BJ (cell line): ENCODE results near the gene HNRNPD. TPM values are rescaled to one million over a fixed set of nuclear protein-coding genes. Genes with fewer than 3 reads are reported as not detected.

Experiments used
- CTCF ChIA-PET: fragments of 350-600 bp; formaldehyde crosslinking; extraction: SDS; loops from one replicate; lab custom pipeline; 2021; ENCODE audit warnings: antibody characterized with exemption, inconsistent platforms; lab: Yijun Ruan, JAX
- POLR2A ChIA-PET: fragments of 300-600 bp; sonication (Branson Sonifier 250); formaldehyde crosslinking; extraction: SDS; loops from one replicate; lab custom pipeline; 2021; ENCODE audit warnings: antibody characterized with exemption; lab: Charles Lee
- DNase-seq: peaks from one replicate; pipeline ENCODE4 v3.0.0-alpha.2; 2011; ENCODE audit warnings: low read depth
- H3K27me3 ChIP-seq: 2 replicates; pipeline ENCODE4 v1.6.0; 2011; ENCODE audit warnings: low read length; ENCODE audit not compliant: control insufficient read depth, insufficient read depth
- H3K36me3 ChIP-seq: 2 replicates; pipeline ENCODE4 v1.5.1; 2011; ENCODE audit warnings: low read length; ENCODE audit not compliant: control insufficient read depth, insufficient read depth
- H3K4me3 ChIP-seq: 2 replicates; pipeline ENCODE4 v1.5.1; 2011; ENCODE audit warnings: low read depth, mild to moderate bottlenecking, control low read depth, low read length
- CTCF ChIP-seq: IDR thresholded peaks from 2 replicates; pipeline ENCODE4 v1.5.1; 2011; ENCODE audit warnings: low read depth, mild to moderate bottlenecking, control low read depth, inconsistent platforms, low read length, moderate library complexity; ENCODE audit not compliant: insufficient read depth
- polyA plus RNA-seq: library from polyadenylated mRNA; depleted of rRNA; stranded (reverse); fragments of >200 nt; gene quantifications from 2 replicates; pipeline ENCODE4 v1.2.3, GENCODE V29; 2011

The HNRNPD gene
- polyA plus RNA-seq, 1 experiment: 40.5 TPM

- H3K36me3 ChIP-seq: peaks cover 2% of the 10 kb centered on the region
- POLR2A ChIA-PET: interaction anchor here (0.6 kb wide), 1 partner anchor 9 kb away, joined by 4 read pairs; no protein-coding TSS in a partner anchor
- CTCF ChIA-PET: interaction anchor here (1.4 kb wide), 1 partner anchor 65 kb away, joined by 3 read pairs; no protein-coding TSS in a partner anchor
- TF ChIP-seq CTCF: no peak
- H3K27me3 ChIP-seq: no peaks in the 10 kb centered on the region
- H3K4me3 ChIP-seq: no peak overlapping the region
- no peak for DNase-seq
Measured at GRCh38 chr4:82363896-82364487, 9.8 kb downstream of the HNRNPD start.

DNA sequence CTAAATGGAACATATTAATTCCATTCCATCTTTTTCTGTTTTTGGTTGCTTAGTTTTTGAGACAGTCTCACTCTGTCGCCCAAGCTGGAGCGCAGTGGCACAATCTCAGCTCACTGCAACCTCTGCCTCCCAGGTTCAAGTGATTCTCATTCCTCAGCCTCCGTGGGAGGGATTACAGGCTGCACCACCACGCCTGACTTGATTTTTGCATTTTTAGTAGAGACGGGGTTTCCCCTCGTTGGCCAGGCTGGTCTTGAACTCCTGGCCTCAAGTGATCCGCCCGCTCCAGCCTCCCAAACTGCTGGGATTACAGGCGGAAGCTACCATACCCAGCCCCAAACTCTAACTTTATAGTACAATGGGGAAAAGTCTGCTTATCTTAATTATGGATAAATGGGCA, 11.2 kb downstream of the HNRNPD start:
- DNase-seq: no peak
- Histone ChIP-seq H3K4me3 (no peak overlapping the region), H3K27me3 (no peaks in the 10 kb centered on the region), H3K36me3 (peaks cover 2% of the 10 kb centered on the region)
- ChIA-PET CTCF (interaction anchor here (0.7 to 1.8 kb wide), 2 partner anchors 11 to 18 kb away, joined by 3 to 5 read pairs; no protein-coding TSS in a partner anchor), POLR2A (no interaction called here)
- no peak for TF ChIP-seq CTCF

DNA sequence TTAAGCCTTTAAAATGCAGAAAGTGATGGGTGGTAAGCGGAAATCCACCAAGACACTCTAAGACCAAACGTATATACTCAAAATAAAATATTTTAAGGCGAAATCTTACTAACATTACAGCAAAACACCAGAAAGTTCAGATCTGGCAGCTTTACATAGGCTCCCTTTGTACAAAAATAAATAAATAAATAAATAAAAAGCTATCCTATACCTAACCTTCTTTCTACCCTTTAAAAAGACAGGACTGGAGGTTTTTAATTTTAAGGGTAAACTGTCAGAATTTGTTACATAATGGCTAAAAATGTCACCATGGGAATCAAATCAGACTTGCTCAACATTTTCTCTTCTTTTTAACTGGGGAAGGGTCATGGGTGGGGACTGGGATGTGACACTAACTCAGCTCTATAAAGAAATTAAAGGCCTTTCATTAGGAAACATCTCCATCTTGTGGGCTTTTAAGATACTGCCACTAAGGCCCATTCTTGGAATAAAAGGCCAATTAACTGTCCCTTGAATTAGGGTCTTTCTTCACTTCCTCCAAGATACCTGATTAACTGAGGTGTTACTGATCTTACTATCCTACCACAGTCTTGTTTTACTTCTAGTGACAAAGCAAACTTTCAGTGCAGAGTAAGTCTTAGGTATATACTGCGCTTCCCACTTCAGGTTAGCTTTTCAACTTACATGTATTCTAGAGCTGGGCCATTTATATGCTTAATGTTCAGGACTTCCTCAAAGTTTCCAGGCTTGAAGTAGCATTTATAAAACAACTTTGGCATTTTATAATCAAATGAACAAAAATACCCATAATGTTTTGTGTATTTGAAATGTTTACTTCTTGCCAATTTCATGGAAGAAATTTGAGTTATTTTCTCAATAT, 13.3 kb downstream of the HNRNPD start:
- ChIA-PET POLR2A (interaction anchor here (0.5 to 0.6 kb wide), 3 partner anchors 8 to 21 kb away, joined by 3 to 10 read pairs (median 10); no protein-coding TSS in a partner anchor), CTCF (interaction anchor here (0.9 to 2.7 kb wide), 8 partner anchors 11 to 91 kb away, joined by 3 to 14 read pairs (median 5); partner anchors contain the start of gene HNRNPDL)
- peak; percentile 67 for TF ChIP-seq CTCF
- Histone ChIP-seq H3K4me3 (no peak overlapping the region), H3K36me3 (0 out of 2 replicates have a peak, but pooled peaks cover 2% of the 10 kb centered on the region), H3K27me3 (no peaks in the 10 kb centered on the region)
- DNase-seq: no peak

DNA sequence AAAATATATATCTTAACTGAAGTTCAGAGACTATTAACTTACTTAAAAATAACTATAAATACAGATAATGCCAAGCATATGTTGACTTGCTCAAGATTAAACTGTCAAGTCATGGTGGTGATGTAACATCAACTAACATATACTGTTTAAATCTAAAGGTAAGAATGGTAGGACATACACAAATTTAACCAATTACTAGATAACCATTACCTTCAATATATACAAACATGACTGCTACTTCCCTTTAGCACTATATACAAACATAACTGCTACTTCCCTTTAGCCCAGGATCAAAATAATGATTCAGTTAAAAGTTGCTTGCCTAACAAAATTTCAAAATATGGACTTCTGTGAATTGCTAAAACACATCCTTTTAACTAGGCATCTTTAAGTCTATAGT, 14.9 kb downstream of the HNRNPD start:
- no peak overlapping the region for H3K4me3 ChIP-seq
- ChIA-PET CTCF (no interaction called here), POLR2A (no interaction called here)
- no peaks in the 10 kb centered on the region for H3K27me3 ChIP-seq
- DNase-seq: no peak
- H3K36me3 ChIP-seq: peaks cover 5% of the 10 kb centered on the region
- no peak for TF ChIP-seq CTCF

DNA sequence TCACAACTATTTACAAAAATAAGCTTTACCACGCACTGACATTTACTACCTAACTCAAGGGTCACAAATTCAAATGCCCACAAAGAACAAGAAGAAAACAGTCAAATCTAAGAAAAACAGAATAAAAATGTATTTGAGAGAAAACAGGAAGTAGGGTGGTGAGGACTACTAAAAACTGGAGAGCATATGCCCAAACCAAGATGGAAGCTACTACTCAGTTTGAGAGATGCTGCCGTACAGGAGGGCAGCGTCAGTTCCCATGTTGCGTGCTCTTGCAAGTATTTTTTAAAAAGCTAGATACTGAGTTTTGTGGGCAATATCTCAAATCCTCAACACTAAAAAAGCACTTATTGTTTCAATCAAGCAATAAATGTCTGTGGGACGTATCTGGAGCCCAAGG, 16.2 kb downstream of the HNRNPD start:
- ChIA-PET CTCF (interaction anchor here (0.6 kb wide), 1 partner anchor 13 kb away, joined by 3 read pairs; no protein-coding TSS in a partner anchor), POLR2A (no interaction called here)
- Histone ChIP-seq H3K36me3 (peaks cover 5% of the 10 kb centered on the region), H3K27me3 (no peaks in the 10 kb centered on the region), H3K4me3 (no peak overlapping the region)
- no peak for DNase-seq
- TF ChIP-seq CTCF: no peak
